Neural cell (in vitro differentiated cells): ENCODE data around the gene VCP. TPM values are rescaled to one million over a fixed set of nuclear protein-coding genes. Genes with fewer than 3 reads are reported as not detected.

ENCODE experiments used
- H2AFZ ChIP-seq: fragments of 200-600, 300-800 bp; sonication (generic), shearing (Covaris generic); 2 replicates; pipeline ENCODE4 v1.6.0; 2014; ENCODE audit warnings: low read depth, mild to moderate bottlenecking, antibody characterized with exemption, low read length, moderate library complexity
- H3F3A ChIP-seq: fragments of 200-600 bp; shearing (Covaris generic); 2 replicates; pipeline ENCODE4 v1.6.1; 2016; ENCODE audit warnings: mild to moderate bottlenecking, moderate library complexity, mixed read lengths, antibody characterized with exemption, low read length; ENCODE audit not compliant: insufficient read depth, poor library complexity, severe bottlenecking
- H3K27ac ChIP-seq: fragments of 200-600, 300-800 bp; sonication (generic), shearing (Covaris generic); 2 replicates; pipeline ENCODE4 v1.5.1; 2014; ENCODE audit warnings: mild to moderate bottlenecking, low read length, moderate library complexity
- H3K27me3 ChIP-seq: fragments of 300-800, 200-600 bp; sonication (generic), shearing (Covaris generic); 2 replicates; pipeline ENCODE4 v1.6.0; 2014; ENCODE audit warnings: mild to moderate bottlenecking, low read depth, low read length, moderate library complexity; ENCODE audit not compliant: insufficient read depth
- H3K36me3 ChIP-seq: fragments of 300-800, 200-600 bp; sonication (generic), shearing (Covaris generic); 2 replicates; pipeline ENCODE4 v1.5.1; 2014; ENCODE audit warnings: mild to moderate bottlenecking, antibody characterized with exemption, low read length, moderate library complexity; ENCODE audit not compliant: insufficient read depth
- H3K4me2 ChIP-seq: fragments of 300-800, 200-600 bp; sonication (generic), shearing (Covaris generic); 2 replicates; pipeline ENCODE4 v1.6.0; 2014; ENCODE audit warnings: mild to moderate bottlenecking, low read length
- H3K4me3 ChIP-seq: fragments of 300-800, 200-600 bp; sonication (generic), shearing (Covaris generic); 2 replicates; pipeline ENCODE4 v1.5.1; 2014; ENCODE audit warnings: mild to moderate bottlenecking, low read length, moderate library complexity
- H3K79me2 ChIP-seq: fragments of 200-600 bp; shearing (Covaris generic); replicated peaks from 2 replicates; pipeline ENCODE4 v1.6.0; 2014; ENCODE audit warnings: mild to moderate bottlenecking, low read length, moderate library complexity; ENCODE audit not compliant: insufficient read depth
- H3K9ac ChIP-seq: fragments of 300-800, 200-600 bp; sonication (generic), shearing (Covaris generic); 2 replicates; pipeline ENCODE4 v1.6.1; 2016; ENCODE audit warnings: mild to moderate bottlenecking, low read length, mixed read lengths
- H3K9me2 ChIP-seq: fragments of 200-600 bp; shearing (Covaris generic); 2 replicates; pipeline ENCODE4 v1.6.1; 2016; ENCODE audit warnings: mild to moderate bottlenecking, low read length, mixed read lengths; ENCODE audit not compliant: insufficient read depth
- H3K9me3 ChIP-seq: fragments of 200-600, 300-800 bp; sonication (generic), shearing (Covaris generic); 2 replicates; pipeline ENCODE4 v1.6.1; 2016; ENCODE audit warnings: mild to moderate bottlenecking, mixed run types, low read length, moderate library complexity, mixed read lengths
- H4K20me1 ChIP-seq: fragments of 200-600 bp; shearing (Covaris generic); 2 replicates; pipeline ENCODE4 v1.6.1; 2016; ENCODE audit warnings: mild to moderate bottlenecking, mixed run types; ENCODE audit not compliant: insufficient read depth
- CTCF ChIP-seq: fragments of 450-650 bp; IDR thresholded peaks from 2 replicates; pipeline ENCODE4 v1.5.1; 2014; ENCODE audit warnings: antibody characterized with exemption, mild to moderate bottlenecking, moderate library complexity; ENCODE audit not compliant: poor library complexity, severe bottlenecking
- EP300 ChIP-seq: fragments of 450-650 bp; conservative IDR thresholded peaks from 2 replicates; pipeline ENCODE4 v1.6.1; 2014; ENCODE audit warnings: antibody characterized with exemption, mild to moderate bottlenecking, moderate library complexity; ENCODE audit not compliant: poor library complexity, severe bottlenecking
- EZH2 ChIP-seq: fragments of 200-600, 300-800 bp; shearing (Covaris generic), sonication (generic); IDR thresholded peaks from 2 replicates; pipeline ENCODE4 v1.6.1; 2014; ENCODE audit warnings: antibody characterized with exemption, low read length, borderline replicate concordance, mild to moderate bottlenecking; ENCODE audit not compliant: insufficient read depth, poor library complexity, severe bottlenecking
- MXI1 ChIP-seq: fragments of 450-650 bp; conservative IDR thresholded peaks from 2 replicates; pipeline ENCODE4 v1.6.1; 2014; ENCODE audit warnings: antibody characterized with exemption, mild to moderate bottlenecking; ENCODE audit not compliant: poor library complexity, severe bottlenecking
- REST ChIP-seq: IDR thresholded peaks from 2 replicates; pipeline ENCODE4 v1.6.1; 2012; ENCODE audit warnings: borderline replicate concordance
- SMC3 ChIP-seq: fragments of 450-650 bp; conservative IDR thresholded peaks from 2 replicates; pipeline ENCODE4 v1.6.1; 2014; ENCODE audit warnings: antibody characterized with exemption, mild to moderate bottlenecking, moderate library complexity; ENCODE audit not compliant: poor library complexity
- TAF1 ChIP-seq: IDR thresholded peaks from 2 replicates; pipeline ENCODE4 v1.6.1; 2012; ENCODE audit warnings: low read depth
- polyA plus RNA-seq: library from polyadenylated mRNA; depleted of rRNA; stranded (reverse); fragments of >200 nt; gene quantifications from 2 replicates; pipeline ENCODE4 v1.2.3, GENCODE V29; 2014

VCP gene
- polyA plus RNA-seq, 1 donor from 2014 or later: 139 TPM

GRCh38 chr9:35110327-35110761 lies 37.9 kb upstream of the VCP start:
- peak overlapping the region; percentile 98 for H3K4me2 ChIP-seq
- TF ChIP-seq MXI1 (no peak), EZH2 (no peak)
- peaks cover 6% of the 10 kb centered on the region for H3F3A ChIP-seq
- peak overlapping the region; percentile 97 for H3K4me3 ChIP-seq
- no peak overlapping the region for H3K27ac ChIP-seq
- no peaks in the 10 kb centered on the region for H3K36me3 ChIP-seq
- H3K79me2 ChIP-seq: peaks cover 45% of the 10 kb centered on the region
- H3K9me3 ChIP-seq: no peaks in the 10 kb centered on the region
- H3K9me2 ChIP-seq: no peaks in the 10 kb centered on the region
- no peaks in the 10 kb centered on the region for H4K20me1 ChIP-seq
- peak overlapping the region; percentile 95 for H3K9ac ChIP-seq
- H3K27me3 ChIP-seq: no peaks in the 10 kb centered on the region
- no peak overlapping the region for H2AFZ ChIP-seq

GRCh38 chr9:35108946-35109575 lies 36.6 kb upstream of the VCP start:
- H3K9ac ChIP-seq: no peak overlapping the region
- H3K9me2 ChIP-seq: no peaks in the 10 kb centered on the region
- peaks cover 45% of the 10 kb centered on the region for H3K79me2 ChIP-seq
- H3K27me3 ChIP-seq: no peaks in the 10 kb centered on the region
- H2AFZ ChIP-seq: no peak overlapping the region
- peak overlapping the region; percentile 97 for H3K4me3 ChIP-seq
- no peaks in the 10 kb centered on the region for H3K9me3 ChIP-seq
- peaks cover 2% of the 10 kb centered on the region for H3F3A ChIP-seq
- no peak overlapping the region for H3K27ac ChIP-seq
- no peaks in the 10 kb centered on the region for H4K20me1 ChIP-seq
- TF ChIP-seq CTCF: no peak
- no peak for TF ChIP-seq EP300
- no peak for TF ChIP-seq SMC3
- TF ChIP-seq TAF1: no peak
- H3K4me2 ChIP-seq: no peak overlapping the region
- H3K36me3 ChIP-seq: no peaks in the 10 kb centered on the region

GRCh38 chr9:35108461-35108860 lies 36.0 kb upstream of the VCP start:
- no peaks in the 10 kb centered on the region for H3K9me2 ChIP-seq
- peaks cover 45% of the 10 kb centered on the region for H3K79me2 ChIP-seq
- no peaks in the 10 kb centered on the region for H3K36me3 ChIP-seq
- H3K4me3 ChIP-seq: no peak overlapping the region
- TF ChIP-seq CTCF (no peak), REST (no peak)
- H4K20me1 ChIP-seq: no peaks in the 10 kb centered on the region
- no peaks in the 10 kb centered on the region for H3K27me3 ChIP-seq
- no peaks in the 10 kb centered on the region for H3K9me3 ChIP-seq
- H3K27ac ChIP-seq: no peak overlapping the region
- H3K9ac ChIP-seq: no peak overlapping the region
- no peak overlapping the region for H2AFZ ChIP-seq
- no peak overlapping the region for H3K4me2 ChIP-seq
- peaks cover 7% of the 10 kb centered on the region for H3F3A ChIP-seq
